ENCODE measurements around the gene C11orf16. TPM values are rescaled to one million over a fixed set of nuclear protein-coding genes. Genes with fewer than 3 reads are reported as not detected.
"Not testable (repeated sequence)": the region's sequence is repeated elsewhere in the genome, so short reads cannot be mapped to it uniquely, and the experiment has no call there.

C11orf16 gene
- total RNA-seq, 1 donor from 2014 or later, result not detected

DNA sequence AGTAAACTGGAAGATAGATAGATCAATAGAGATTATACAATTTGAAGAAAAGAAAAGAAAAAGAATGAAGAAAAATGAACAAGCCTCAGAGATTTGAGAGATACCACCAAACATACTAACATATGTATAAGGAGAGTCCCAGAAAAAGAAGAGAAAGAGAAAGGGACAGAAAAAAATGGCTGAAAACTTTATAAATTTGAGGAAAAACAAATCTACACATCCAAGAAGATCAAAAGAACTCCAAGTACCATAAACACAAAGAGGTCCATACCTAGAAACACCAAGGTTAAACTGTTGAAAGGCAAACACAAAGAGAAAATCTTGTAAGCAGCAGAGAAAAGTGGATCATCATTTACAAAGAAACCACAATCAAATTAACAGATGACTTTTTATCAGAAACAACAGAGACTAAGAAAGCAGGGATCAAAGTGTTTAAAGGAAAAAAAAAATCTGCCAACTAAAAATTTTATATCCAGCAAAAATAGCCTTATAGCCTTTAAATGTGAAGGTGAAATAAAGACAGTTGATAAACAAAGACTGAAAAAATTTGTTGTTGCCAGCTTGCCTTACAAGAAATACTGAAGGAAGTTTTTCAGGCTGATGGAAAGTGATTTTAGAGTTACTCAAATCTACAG lies 33.5 kb downstream of the C11orf16 start:
- H3K4me1 Mint-ChIP-seq (ENCODE audit: unreplicated experiment), result no peaks in the 10 kb centered on the region
- peaks cover 4% of the 10 kb centered on the region for H3K9me3 Mint-ChIP-seq (ENCODE audit: unreplicated experiment)
- H3K27me3 Mint-ChIP-seq (ENCODE audit: unreplicated experiment), result no peaks in the 10 kb centered on the region
- no peak for TF ChIP-seq CTCF (IDR thresholded peaks at IDR 0.05; ENCODE audit: unreplicated experiment)
- H3K36me3 Mint-ChIP-seq (ENCODE audit: low read depth, unreplicated experiment), result peaks cover 15% of the 10 kb centered on the region
- H3K4me3 Mint-ChIP-seq (ENCODE audit: unreplicated experiment), result no peak overlapping the region
- H3K27ac Mint-ChIP-seq (ENCODE audit: unreplicated experiment), result no peak overlapping the region
- DNase-seq (ENCODE audit: low spot score), result no peak

DNA sequence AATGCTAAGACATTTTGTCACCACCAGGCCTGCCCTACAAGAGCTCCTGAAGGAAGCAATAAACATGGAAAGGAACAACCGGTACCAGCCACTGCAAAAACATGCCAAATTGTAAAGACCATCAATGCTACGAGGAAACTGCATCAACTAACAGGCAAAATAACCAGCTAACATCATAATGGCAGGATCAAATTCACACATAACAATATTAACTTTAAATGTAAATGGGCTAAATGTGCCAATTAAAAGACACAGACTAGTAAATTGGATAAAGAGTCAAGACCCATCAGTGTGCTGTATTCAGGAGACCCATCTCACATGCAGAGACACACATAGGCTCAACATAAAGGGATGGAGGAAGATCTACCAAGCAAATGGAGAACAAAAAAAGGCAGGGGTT lies 41.6 kb downstream of the C11orf16 start:
- not testable (repeated sequence) for H3K4me3 Mint-ChIP-seq (ENCODE audit: unreplicated experiment); H3K9me3 Mint-ChIP-seq (ENCODE audit: unreplicated experiment); H3K27me3 Mint-ChIP-seq (ENCODE audit: unreplicated experiment); H3K27ac Mint-ChIP-seq (ENCODE audit: unreplicated experiment); H3K4me1 Mint-ChIP-seq (ENCODE audit: unreplicated experiment); DNase-seq (ENCODE audit: low spot score)
- H3K36me3 Mint-ChIP-seq (ENCODE audit: low read depth, unreplicated experiment), result peaks cover 13% of the 10 kb centered on the region

- TF ChIP-seq CTCF (IDR thresholded peaks at IDR 0.05; ENCODE audit: unreplicated experiment), result no peak
- no peak for DNase-seq (ENCODE audit: low spot score)
- Mint-ChIP-seq H3K4me3 (ENCODE audit: unreplicated experiment) (no peak overlapping the region), H3K9me3 (ENCODE audit: unreplicated experiment) (peaks cover 4% of the 10 kb centered on the region), H3K27ac (ENCODE audit: unreplicated experiment) (no peak overlapping the region), H3K4me1 (ENCODE audit: unreplicated experiment) (peaks cover 4% of the 10 kb centered on the region), H3K36me3 (ENCODE audit: low read depth, unreplicated experiment) (peaks cover 13% of the 10 kb centered on the region), H3K27me3 (ENCODE audit: unreplicated experiment) (no peaks in the 10 kb centered on the region)
Measured at GRCh38 chr11:8886322-8886721, 46.4 kb downstream of the C11orf16 start.

- not testable (repeated sequence) for DNase-seq (ENCODE audit: low spot score); H3K9me3 Mint-ChIP-seq (ENCODE audit: unreplicated experiment); H3K4me3 Mint-ChIP-seq (ENCODE audit: unreplicated experiment); H3K27me3 Mint-ChIP-seq (ENCODE audit: unreplicated experiment); H3K36me3 Mint-ChIP-seq (ENCODE audit: low read depth, unreplicated experiment)
- Mint-ChIP-seq H3K4me1 (ENCODE audit: unreplicated experiment) (peaks cover 15% of the 10 kb centered on the region), H3K27ac (ENCODE audit: unreplicated experiment) (peak overlapping the region; percentile 1)
Measured at GRCh38 chr11:8881585-8881984, 51.2 kb downstream of the C11orf16 start.

GRCh38 chr11:8878771-8879170 lies 54.0 kb downstream of the C11orf16 start:
- no peak overlapping the region for H3K4me3 Mint-ChIP-seq (ENCODE audit: unreplicated experiment)
- H3K27me3 Mint-ChIP-seq (ENCODE audit: unreplicated experiment), result peaks cover 1% of the 10 kb centered on the region
- no peaks in the 10 kb centered on the region for H3K9me3 Mint-ChIP-seq (ENCODE audit: unreplicated experiment)
- H3K27ac Mint-ChIP-seq (ENCODE audit: unreplicated experiment), result no peak overlapping the region
- DNase-seq (ENCODE audit: low spot score), result no peak
- no peaks in the 10 kb centered on the region for H3K36me3 Mint-ChIP-seq (ENCODE audit: low read depth, unreplicated experiment)
- H3K4me1 Mint-ChIP-seq (ENCODE audit: unreplicated experiment), result peaks cover 18% of the 10 kb centered on the region
- no peak for TF ChIP-seq CTCF (IDR thresholded peaks at IDR 0.05; ENCODE audit: unreplicated experiment)

GRCh38 chr11:8873741-8874405 lies 58.9 kb downstream of the C11orf16 start:
- no peak overlapping the region for H3K4me3 Mint-ChIP-seq (ENCODE audit: unreplicated experiment)
- TF ChIP-seq CTCF (IDR thresholded peaks at IDR 0.05; ENCODE audit: unreplicated experiment), result no peak
- H3K27ac Mint-ChIP-seq (ENCODE audit: unreplicated experiment), result no peak overlapping the region
- no peak for DNase-seq (ENCODE audit: low spot score)
- no peaks in the 10 kb centered on the region for H3K9me3 Mint-ChIP-seq (ENCODE audit: unreplicated experiment)
- H3K36me3 Mint-ChIP-seq (ENCODE audit: low read depth, unreplicated experiment), result no peaks in the 10 kb centered on the region
- peaks cover 17% of the 10 kb centered on the region for H3K4me1 Mint-ChIP-seq (ENCODE audit: unreplicated experiment)
- no peaks in the 10 kb centered on the region for H3K27me3 Mint-ChIP-seq (ENCODE audit: unreplicated experiment)
